Hepatocyte (in vitro differentiated cells): ENCODE data around the gene SLC35E3. TPM values are rescaled to one million over a fixed set of nuclear protein-coding genes. Genes with fewer than 3 reads are reported as not detected.

Experiments used
- DNase-seq: peaks from one replicate; pipeline ENCODE4 v3.0.0-alpha.2; 2016; ENCODE audit warnings: low spot score
- H2AFZ ChIP-seq: fragments of 200-600 bp; sonication (generic); 2 replicates; pipeline ENCODE4 v1.6.0; 2016; ENCODE audit warnings: antibody characterized with exemption, mild to moderate bottlenecking
- H3K27ac ChIP-seq: fragments of 200-600 bp; sonication (generic); 2 replicates; pipeline ENCODE4 v1.5.1; 2016; ENCODE audit warnings: mild to moderate bottlenecking
- H3K27me3 ChIP-seq: fragments of 200-600 bp; sonication (generic); 2 replicates; pipeline ENCODE4 v1.6.1; 2016
- H3K36me3 ChIP-seq: fragments of 200-600 bp; sonication (generic); replicated peaks from 2 replicates; pipeline ENCODE4 v1.5.1; 2016; ENCODE audit warnings: low read depth; ENCODE audit not compliant: insufficient read depth
- H3K4me1 ChIP-seq: fragments of 200-600 bp; sonication (generic); 2 replicates; pipeline ENCODE4 v1.5.1; 2016; ENCODE audit warnings: mild to moderate bottlenecking, moderate library complexity; ENCODE audit not compliant: insufficient read depth
- H3K4me2 ChIP-seq: fragments of 200-600 bp; sonication (generic); 2 replicates; pipeline ENCODE4 v1.6.0; 2016
- H3K4me3 ChIP-seq: fragments of 200-600 bp; sonication (generic); 2 replicates; pipeline ENCODE4 v1.5.1; 2016; ENCODE audit warnings: mild to moderate bottlenecking
- H3K79me2 ChIP-seq: fragments of 200-600 bp; sonication (generic); 2 replicates; pipeline ENCODE4 v1.6.0; 2017; ENCODE audit warnings: mild to moderate bottlenecking
- H3K9me2 ChIP-seq: fragments of 200-600 bp; sonication (generic); replicated peaks from 2 replicates; pipeline ENCODE4 v1.6.0; 2017; ENCODE audit warnings: mild to moderate bottlenecking; ENCODE audit not compliant: insufficient read depth
- H3K9me3 ChIP-seq: fragments of 200-600 bp; sonication (generic); 2 replicates; pipeline ENCODE4 v1.5.1; 2016; ENCODE audit warnings: low read depth, mild to moderate bottlenecking
- H4K20me1 ChIP-seq: fragments of 200-600 bp; sonication (generic); 2 replicates; pipeline ENCODE4 v1.6.0; 2016; ENCODE audit warnings: mild to moderate bottlenecking; ENCODE audit not compliant: insufficient read depth, poor library complexity, severe bottlenecking
- CTCF ChIP-seq: fragments of 200-600 bp; sonication (generic); IDR thresholded peaks from 2 replicates; pipeline ENCODE4 v1.5.1; 2016; ENCODE audit warnings: antibody characterized with exemption, mild to moderate bottlenecking; ENCODE audit not compliant: poor library complexity
- EZH2 ChIP-seq: fragments of 200-600 bp; sonication (generic); IDR thresholded peaks from 2 replicates; pipeline ENCODE4 v1.6.1; 2016; ENCODE audit warnings: antibody characterized with exemption, mild to moderate bottlenecking, borderline replicate concordance
- EZH2phosphoT487 ChIP-seq: fragments of 200-600 bp; sonication (generic); IDR thresholded peaks from one replicate; pipeline ENCODE4 v1.6.1; 2018; ENCODE audit warnings: antibody characterized with exemption, mild to moderate bottlenecking, low read depth, moderate library complexity; ENCODE audit not compliant: unreplicated experiment, severe bottlenecking
- WGBS: methylation state at CpG from one replicate; pipeline ENCODE4 v1.1.6; 2016; ENCODE audit warnings: low lambda C conversion rate; ENCODE audit errors: missing lambda C conversion rate; 5-methylcytosine and 5-hydroxymethylcytosine counted together
- polyA plus RNA-seq: library from polyadenylated mRNA; unstranded; fragments of >200 nt; fragmentation: Nextera tagmentation; extraction: Ambion mirVana; gene quantifications from 2 replicates; pipeline ENCODE4 v1.2.1, GENCODE V29; 2016
- total RNA-seq: library from RNA; depleted of rRNA; stranded (reverse); fragments of >200 nt; gene quantifications from 2 replicates; pipeline ENCODE4 v1.2.3, GENCODE V29; 2014

SLC35E3 gene
- total and polyA plus RNA-seq, 2 experiments from 2014 or later: 3.5 to 11.7 TPM

- no peaks in the 10 kb centered on the region for H3K4me1 ChIP-seq
- H3K9me3 ChIP-seq: no peaks in the 10 kb centered on the region
- H3K36me3 ChIP-seq: peaks cover 7% of the 10 kb centered on the region
- H3K79me2 ChIP-seq: peaks cover 13% of the 10 kb centered on the region
- no peak overlapping the region for H3K27ac ChIP-seq
- H3K4me3 ChIP-seq: no peak overlapping the region
- no peak for TF ChIP-seq CTCF
- no peak for TF ChIP-seq EZH2phosphoT487
- no peak for TF ChIP-seq EZH2
- H2AFZ ChIP-seq: no peak overlapping the region
- H3K4me2 ChIP-seq: no peak overlapping the region
- DNase-seq: no peak
- peaks cover 7% of the 10 kb centered on the region for H4K20me1 ChIP-seq
- WGBS: 97% methylated on average over 5 of the region's 5 CpGs
- no peaks in the 10 kb centered on the region for H3K27me3 ChIP-seq
- H3K9me2 ChIP-seq: no peaks in the 10 kb centered on the region
Measured at GRCh38 chr12:68827895-68828671, 82.1 kb downstream of the SLC35E3 start.

GRCh38 chr12:68828672-68829068 is 82.7 kb downstream of the SLC35E3 start:
- Histone ChIP-seq H3K9me2 (no peaks in the 10 kb centered on the region), H3K4me2 (no peak overlapping the region), H3K27me3 (no peaks in the 10 kb centered on the region), H3K4me3 (no peak overlapping the region), H4K20me1 (peaks cover 10% of the 10 kb centered on the region), H3K79me2 (peaks cover 17% of the 10 kb centered on the region), H3K4me1 (no peaks in the 10 kb centered on the region), H3K36me3 (peaks cover 7% of the 10 kb centered on the region), H3K9me3 (no peaks in the 10 kb centered on the region), H3K27ac (no peak overlapping the region), H2AFZ (no peak overlapping the region)
- 92% methylated on average over 7 of the region's 7 CpGs for WGBS
- no peak for DNase-seq
- TF ChIP-seq EZH2phosphoT487 (no peak), CTCF (no peak), EZH2 (no peak)

Other genes with a start within 250 kb of the SLC35E3 start
- 257 and 264 TPM in 2 replicates for gene RAP1B, start 135.3 kb upstream of the SLC35E3 start, total RNA-seq
- 164 and 179 TPM in 2 replicates for gene RAP1B, start 135.3 kb upstream of the SLC35E3 start, polyA plus RNA-seq
- gene NUP107, start 59.2 kb upstream of the SLC35E3 start, total RNA-seq: 24.5 and 40.1 TPM in 2 replicates
- 23.0 and 27.6 TPM in 2 replicates for gene NUP107, start 59.2 kb upstream of the SLC35E3 start, polyA plus RNA-seq
- gene MDM2, start 62.0 kb downstream of the SLC35E3 start, total RNA-seq: 77.4 and 82.5 TPM in 2 replicates
- 42.0 and 47.6 TPM in 2 replicates for gene MDM2, start 62.0 kb downstream of the SLC35E3 start, polyA plus RNA-seq
- 26.8 and 30.7 TPM in 2 replicates for gene CPM, start 187.0 kb downstream of the SLC35E3 start, total RNA-seq
- gene CPM, start 187.0 kb downstream of the SLC35E3 start, polyA plus RNA-seq: 28.0 and 30.2 TPM in 2 replicates